ENCODE results near the gene GP1BA. TPM values are rescaled to one million over a fixed set of nuclear protein-coding genes. Genes with fewer than 3 reads are reported as not detected.
A peak's percentile ranks its signal among the peaks of the same experiment; 100 is the strongest.

Gene GP1BA
- polyA plus RNA-seq, 3 donors = 1.6 to 2.9 (median 2.4) TPM

- no peak for DNase-seq (ENCODE audit: low read depth in 3 of 3, low spot score in 2 of 3)
Measured at GRCh38 chr17:4971826-4972225, 39.7 kb downstream of the GP1BA start.

- no peak for DNase-seq (ENCODE audit: low read depth in 3 of 3, low spot score in 2 of 3)
Measured at GRCh38 chr17:4972322-4972721, 40.2 kb downstream of the GP1BA start.

- no peak for DNase-seq (ENCODE audit: low read depth in 3 of 3, low spot score in 2 of 3)
Measured at GRCh38 chr17:4972752-4973151, 40.7 kb downstream of the GP1BA start.

- DNase-seq (ENCODE audit: low read depth in 3 of 3, low spot score in 2 of 3) = no peak
Measured at GRCh38 chr17:4973256-4974114, 41.4 kb downstream of the GP1BA start.

GRCh38 chr17:4974115-4974670 lies 42.1 kb downstream of the GP1BA start:
- no peak for DNase-seq (ENCODE audit: low read depth in 3 of 3, low spot score in 2 of 3)

- no peak for DNase-seq (ENCODE audit: low read depth in 3 of 3, low spot score in 2 of 3)
Measured at GRCh38 chr17:4978726-4979125, 46.6 kb downstream of the GP1BA start.

- DNase-seq (ENCODE audit: low read depth in 3 of 3, low spot score in 2 of 3) = peak in 1 of 3 donors; percentile 74
Measured at GRCh38 chr17:4980644-4981216, 48.7 kb downstream of the GP1BA start.

- DNase-seq (ENCODE audit: low read depth in 3 of 3, low spot score in 2 of 3) = no peak
Measured at GRCh38 chr17:4982305-4982704, 50.2 kb downstream of the GP1BA start.

Other genes starting within 250 kb of the GP1BA start
- gene PELP1, start 228.1 kb upstream of the GP1BA start, polyA plus RNA-seq (ENCODE audit: insufficient read length in 3 of 3) = 10 to 100 TPM; 34.8 to 39.2 (median 38.9) TPM
- 10 to 100 TPM; 26.7 to 27.9 (median 26.7) TPM for gene ARRB2, start 221.6 kb upstream of the GP1BA start, polyA plus RNA-seq (ENCODE audit: insufficient read length in 3 of 3)
- 10 to 100 TPM; 26.0 to 28.7 (median 28.0) TPM for gene MED11, start 200.8 kb upstream of the GP1BA start, polyA plus RNA-seq (ENCODE audit: insufficient read length in 3 of 3)
- gene ZMYND15, start 192.4 kb upstream of the GP1BA start, polyA plus RNA-seq (ENCODE audit: insufficient read length in 3 of 3) = under 1 TPM; 0.42 to 0.54 (median 0.47) TPM
- 10 to 100 TPM; 11.0 to 13.8 (median 11.5) TPM for gene CXCL16, start 192.3 kb upstream of the GP1BA start, polyA plus RNA-seq (ENCODE audit: insufficient read length in 3 of 3)
- gene TM4SF5, start 160.4 kb upstream of the GP1BA start, polyA plus RNA-seq (ENCODE audit: insufficient read length in 3 of 3) = 1 to 10 TPM in 2 of 3 donors, under 1 TPM in 1; 0.69 to 1.5 (median 1.4) TPM
- gene VMO1, start 145.9 kb upstream of the GP1BA start, polyA plus RNA-seq (ENCODE audit: insufficient read length in 3 of 3) = under 1 TPM; 0.33 to 0.61 (median 0.39) TPM
- gene GLTPD2, start 143.3 kb upstream of the GP1BA start, polyA plus RNA-seq (ENCODE audit: insufficient read length in 3 of 3) = 1 to 10 TPM; 3.8 to 5.4 (median 4.1) TPM
- 100 to 1,000 TPM; 135 to 147 (median 142) TPM for gene PSMB6, start 136.1 kb upstream of the GP1BA start, polyA plus RNA-seq (ENCODE audit: insufficient read length in 3 of 3)
- 10 to 100 TPM; 30.7 to 35.9 (median 31.9) TPM for gene PLD2, start 125.1 kb upstream of the GP1BA start, polyA plus RNA-seq (ENCODE audit: insufficient read length in 3 of 3)
- 10 to 100 TPM; 51.6 to 60.6 (median 52.2) TPM for gene MINK1, start 98.9 kb upstream of the GP1BA start, polyA plus RNA-seq (ENCODE audit: insufficient read length in 3 of 3)
- gene C17orf107, start 32.7 kb upstream of the GP1BA start, polyA plus RNA-seq (ENCODE audit: insufficient read length in 3 of 3) = 1 to 10 TPM; 1.2 to 1.4 (median 1.2) TPM
- 1 to 10 TPM; 1.0 to 1.4 (median 1.1) TPM for gene CHRNE, start 29.2 kb upstream of the GP1BA start, polyA plus RNA-seq (ENCODE audit: insufficient read length in 3 of 3)
- 10 to 100 TPM; 66.8 to 79.5 (median 71.7) TPM for gene SLC25A11, start 7.8 kb downstream of the GP1BA start, polyA plus RNA-seq (ENCODE audit: insufficient read length in 3 of 3)
- gene RNF167, start 8.0 kb downstream of the GP1BA start, polyA plus RNA-seq (ENCODE audit: insufficient read length in 3 of 3) = 100 to 1,000 TPM; 136 to 139 (median 137) TPM
- 100 to 1,000 TPM; 296 to 397 (median 351) TPM for gene PFN1, start 16.3 kb downstream of the GP1BA start, polyA plus RNA-seq (ENCODE audit: insufficient read length in 3 of 3)
- 10 to 100 TPM; 16.0 to 22.9 (median 16.7) TPM for gene ENO3, start 18.8 kb downstream of the GP1BA start, polyA plus RNA-seq (ENCODE audit: insufficient read length in 3 of 3)
- 100 to 1,000 TPM; 103 to 107 (median 104) TPM for gene SPAG7, start 35.5 kb downstream of the GP1BA start, polyA plus RNA-seq (ENCODE audit: insufficient read length in 3 of 3)
- 10 to 100 TPM; 18.9 to 22.5 (median 22.3) TPM for gene CAMTA2, start 55.4 kb downstream of the GP1BA start, polyA plus RNA-seq (ENCODE audit: insufficient read length in 3 of 3)
- gene INCA1, start 65.2 kb downstream of the GP1BA start, polyA plus RNA-seq (ENCODE audit: insufficient read length in 3 of 3) = 1 to 10 TPM; 6.0 to 7.8 (median 6.6) TPM
- gene KIF1C, start 65.7 kb downstream of the GP1BA start, polyA plus RNA-seq (ENCODE audit: insufficient read length in 3 of 3) = 10 to 100 TPM; 76.2 to 94.4 (median 92.0) TPM
- under 1 TPM; 0.15 to 0.25 (median 0.19) TPM for gene SLC52A1, start 103.1 kb downstream of the GP1BA start, polyA plus RNA-seq (ENCODE audit: insufficient read length in 3 of 3)
- 10 to 100 TPM; 14.1 to 16.1 (median 15.2) TPM for gene ZFP3, start 146.2 kb downstream of the GP1BA start, polyA plus RNA-seq (ENCODE audit: insufficient read length in 3 of 3)
- gene ZNF232, start 179.6 kb downstream of the GP1BA start, polyA plus RNA-seq (ENCODE audit: insufficient read length in 3 of 3) = 10 to 100 TPM; 21.1 to 25.2 (median 21.5) TPM
- 1 to 10 TPM; 2.0 to 2.8 (median 2.8) TPM for gene USP6, start 183.8 kb downstream of the GP1BA start, polyA plus RNA-seq (ENCODE audit: insufficient read length in 3 of 3)

Data from right renal cortex interstitium (tissue), 3 donors.